22Rv1 (cell line): ENCODE results near the gene ACAN.

Source experiments
- ZFX ChIP-seq: fragments of 450-650 bp; IDR thresholded peaks from 2 replicates; pipeline ENCODE4 v1.6.1; 2017; ENCODE audit warnings: antibody characterized with exemption, borderline replicate concordance
- TF ChIP-seq, protein P1 (sequence below): fragments of 450-650 bp; IDR thresholded peaks from 2 replicates; pipeline ENCODE4 v1.5.1; 2017; ENCODE audit warnings: mild to moderate bottlenecking

DNA sequence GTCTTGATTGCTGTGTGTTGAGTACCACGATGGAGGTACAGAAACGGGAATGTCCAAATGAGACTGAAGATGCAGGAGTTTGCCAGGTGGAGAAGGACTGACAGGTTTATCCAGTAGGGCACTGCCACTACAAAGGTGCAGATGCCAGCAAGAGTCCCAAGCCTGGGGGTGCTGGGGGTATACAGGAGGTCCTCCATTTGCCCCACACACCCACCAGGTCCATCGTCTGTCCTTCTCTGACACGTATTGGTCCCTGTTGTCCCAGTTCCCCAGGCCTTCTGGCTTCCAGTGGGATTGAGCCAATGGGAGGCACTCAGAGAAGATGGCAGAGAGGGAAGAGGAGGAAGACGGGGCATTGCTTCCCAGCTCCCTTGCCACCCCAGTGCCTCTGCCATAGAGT lies 85.5 kb downstream of the ACAN start:
- TF ChIP-seq, protein P1, sequence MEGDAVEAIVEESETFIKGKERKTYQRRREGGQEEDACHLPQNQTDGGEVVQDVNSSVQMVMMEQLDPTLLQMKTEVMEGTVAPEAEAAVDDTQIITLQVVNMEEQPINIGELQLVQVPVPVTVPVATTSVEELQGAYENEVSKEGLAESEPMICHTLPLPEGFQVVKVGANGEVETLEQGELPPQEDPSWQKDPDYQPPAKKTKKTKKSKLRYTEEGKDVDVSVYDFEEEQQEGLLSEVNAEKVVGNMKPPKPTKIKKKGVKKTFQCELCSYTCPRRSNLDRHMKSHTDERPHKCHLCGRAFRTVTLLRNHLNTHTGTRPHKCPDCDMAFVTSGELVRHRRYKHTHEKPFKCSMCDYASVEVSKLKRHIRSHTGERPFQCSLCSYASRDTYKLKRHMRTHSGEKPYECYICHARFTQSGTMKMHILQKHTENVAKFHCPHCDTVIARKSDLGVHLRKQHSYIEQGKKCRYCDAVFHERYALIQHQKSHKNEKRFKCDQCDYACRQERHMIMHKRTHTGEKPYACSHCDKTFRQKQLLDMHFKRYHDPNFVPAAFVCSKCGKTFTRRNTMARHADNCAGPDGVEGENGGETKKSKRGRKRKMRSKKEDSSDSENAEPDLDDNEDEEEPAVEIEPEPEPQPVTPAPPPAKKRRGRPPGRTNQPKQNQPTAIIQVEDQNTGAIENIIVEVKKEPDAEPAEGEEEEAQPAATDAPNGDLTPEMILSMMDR, result no peak
- TF ChIP-seq ZFX, result no peak
